ENCODE data around the gene GARIN1A.
"Not testable (repeated sequence)": the region's sequence is repeated elsewhere in the genome, so short reads cannot be mapped to it uniquely, and the experiment has no call there.

Gene GARIN1A

GRCh38 chr7:128673571-128673970 is 1.5 kb downstream of the GARIN1A start:
- POLR2A ChIA-PET, result no interaction called here
- DNase-seq (ENCODE audit: extremely low spot score), result no peak
- TF ChIP-seq FOXM1 (IDR thresholded peaks at IDR 0.05; ENCODE audit: borderline replicate concordance) (no peak), FOXA1 (IDR thresholded peaks at IDR 0.05) (no peak), SUZ12 (IDR thresholded peaks at IDR 0.05) (no peak), L3MBTL2 (conservative IDR thresholded peaks at IDR 0.05) (no peak), LEF1 (IDR thresholded peaks at IDR 0.05; ENCODE audit: borderline replicate concordance) (no peak), CTBP1 (IDR thresholded peaks at IDR 0.05; ENCODE audit: borderline replicate concordance) (no peak), BHLHE40 (IDR thresholded peaks at IDR 0.05; ENCODE audit: borderline replicate concordance) (no peak), NFRKB (IDR thresholded peaks at IDR 0.05) (no peak), ELF4 (IDR thresholded peaks at IDR 0.05) (no peak), TARDBP (IDR thresholded peaks at IDR 0.05) (no peak), HDGF (IDR thresholded peaks at IDR 0.05; ENCODE audit: borderline replicate concordance) (no peak), SP1 (IDR thresholded peaks at IDR 0.05) (no peak)
- TF ChIP-seq, protein P1, sequence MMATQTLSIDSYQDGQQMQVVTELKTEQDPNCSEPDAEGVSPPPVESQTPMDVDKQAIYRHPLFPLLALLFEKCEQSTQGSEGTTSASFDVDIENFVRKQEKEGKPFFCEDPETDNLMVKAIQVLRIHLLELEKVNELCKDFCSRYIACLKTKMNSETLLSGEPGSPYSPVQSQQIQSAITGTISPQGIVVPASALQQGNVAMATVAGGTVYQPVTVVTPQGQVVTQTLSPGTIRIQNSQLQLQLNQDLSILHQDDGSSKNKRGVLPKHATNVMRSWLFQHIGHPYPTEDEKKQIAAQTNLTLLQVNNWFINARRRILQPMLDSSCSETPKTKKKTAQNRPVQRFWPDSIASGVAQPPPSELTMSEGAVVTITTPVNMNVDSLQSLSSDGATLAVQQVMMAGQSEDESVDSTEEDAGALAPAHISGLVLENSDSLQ (IDR thresholded peaks at IDR 0.05), result no peak
- CTCF ChIA-PET, result interaction anchor here (1.4 kb wide), 1 partner anchor 9 kb away, joined by 3 read pairs; no protein-coding TSS in a partner anchor

DNA sequence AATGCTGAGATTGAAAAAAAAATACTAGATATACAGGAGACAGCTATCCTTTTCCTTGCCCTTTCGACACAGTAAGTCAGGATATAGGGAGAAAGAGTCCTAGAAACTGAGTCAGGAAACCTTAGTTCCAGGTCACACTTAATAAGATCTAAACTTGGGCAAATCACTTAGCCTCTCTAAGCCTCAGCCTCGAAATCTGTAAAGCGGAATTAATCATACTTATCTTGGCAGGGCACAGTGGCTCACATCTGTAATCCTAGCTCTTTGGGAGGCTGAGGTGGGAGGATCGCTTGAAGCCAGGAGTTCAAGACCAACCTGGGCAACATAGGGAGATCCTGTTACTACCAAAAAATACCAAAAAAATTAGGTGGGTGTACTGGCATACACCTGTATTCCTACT is 4.6 kb downstream of the GARIN1A start:
- ChIA-PET POLR2A (no interaction called here), CTCF (no interaction called here)
- no peak for TF ChIP-seq FOXA1 (IDR thresholded peaks at IDR 0.05)
- TF ChIP-seq NFRKB (IDR thresholded peaks at IDR 0.05), result no peak
- TF ChIP-seq TARDBP (IDR thresholded peaks at IDR 0.05), result no peak
- no peak for TF ChIP-seq ARNT (IDR thresholded peaks at IDR 0.05)
- TF ChIP-seq HDGF (IDR thresholded peaks at IDR 0.05; ENCODE audit: borderline replicate concordance), result no peak
- TF ChIP-seq L3MBTL2 (conservative IDR thresholded peaks at IDR 0.05), result no peak
- TF ChIP-seq FOXM1 (IDR thresholded peaks at IDR 0.05; ENCODE audit: borderline replicate concordance), result no peak
- no peak for TF ChIP-seq ZNF384 (IDR thresholded peaks at IDR 0.05)
- TF ChIP-seq FOXK2 (IDR thresholded peaks at IDR 0.05), result no peak
- TF ChIP-seq ELF4 (IDR thresholded peaks at IDR 0.05), result no peak
- no peak for TF ChIP-seq LEF1 (IDR thresholded peaks at IDR 0.05; ENCODE audit: borderline replicate concordance)
- no peak for TF ChIP-seq BHLHE40 (IDR thresholded peaks at IDR 0.05; ENCODE audit: borderline replicate concordance)
- TF ChIP-seq CTBP1 (IDR thresholded peaks at IDR 0.05; ENCODE audit: borderline replicate concordance), result no peak
- no peak for TF ChIP-seq SP1 (IDR thresholded peaks at IDR 0.05)
- no peak for DNase-seq (ENCODE audit: extremely low spot score)

GRCh38 chr7:128679920-128680319 is 7.8 kb downstream of the GARIN1A start:
- no peak for DNase-seq (ENCODE audit: extremely low spot score)
- TF ChIP-seq ELF4 (IDR thresholded peaks at IDR 0.05) (no peak), ARNT (IDR thresholded peaks at IDR 0.05) (no peak), HDGF (IDR thresholded peaks at IDR 0.05; ENCODE audit: borderline replicate concordance) (no peak), BHLHE40 (IDR thresholded peaks at IDR 0.05; ENCODE audit: borderline replicate concordance) (no peak), FOXA1 (IDR thresholded peaks at IDR 0.05) (no peak), TARDBP (IDR thresholded peaks at IDR 0.05) (no peak), NFRKB (IDR thresholded peaks at IDR 0.05) (no peak), SUZ12 (IDR thresholded peaks at IDR 0.05) (no peak), FOXK2 (IDR thresholded peaks at IDR 0.05) (no peak), LEF1 (IDR thresholded peaks at IDR 0.05; ENCODE audit: borderline replicate concordance) (no peak), SP1 (IDR thresholded peaks at IDR 0.05) (no peak), CTBP1 (IDR thresholded peaks at IDR 0.05; ENCODE audit: borderline replicate concordance) (no peak), FOXM1 (IDR thresholded peaks at IDR 0.05; ENCODE audit: borderline replicate concordance) (no peak), L3MBTL2 (conservative IDR thresholded peaks at IDR 0.05) (no peak)
- TF ChIP-seq, protein P1 (IDR thresholded peaks at IDR 0.05), result no peak
- POLR2A ChIA-PET, result no interaction called here
- CTCF ChIA-PET, result no interaction called here

GRCh38 chr7:128681794-128682537 is 9.9 kb downstream of the GARIN1A start:
- TF ChIP-seq FOXM1 (IDR thresholded peaks at IDR 0.05; ENCODE audit: borderline replicate concordance) (no peak), HDGF (IDR thresholded peaks at IDR 0.05; ENCODE audit: borderline replicate concordance) (no peak), L3MBTL2 (conservative IDR thresholded peaks at IDR 0.05) (no peak), TARDBP (IDR thresholded peaks at IDR 0.05) (no peak), LEF1 (IDR thresholded peaks at IDR 0.05; ENCODE audit: borderline replicate concordance) (no peak)
- no peak for DNase-seq (ENCODE audit: extremely low spot score)
- CTCF ChIA-PET, result interaction anchor here (1.2 kb wide), 1 partner anchor 8 kb away, joined by 3 read pairs; no protein-coding TSS in a partner anchor
- POLR2A ChIA-PET, result no interaction called here

- CTCF ChIA-PET, result not testable (repeated sequence)
Measured at GRCh38 chr7:128683270-128683669, 11.2 kb downstream of the GARIN1A start.

GRCh38 chr7:128683738-128684137 is 11.6 kb downstream of the GARIN1A start:
- POLR2A ChIA-PET; DNase-seq (ENCODE audit: extremely low spot score); CTCF ChIA-PET: not testable (repeated sequence)

More at GRCh38 chr7:128683270-128683669, 11.2 kb downstream of the GARIN1A start:
- DNase-seq (ENCODE audit: extremely low spot score); POLR2A ChIA-PET: not testable (repeated sequence)

GRCh38 chr7:128687131-128687530 is 15.0 kb downstream of the GARIN1A start:
- CTCF ChIA-PET, result no interaction called here
- TF ChIP-seq ELF4 (IDR thresholded peaks at IDR 0.05) (no peak), TARDBP (IDR thresholded peaks at IDR 0.05) (no peak), CTBP1 (IDR thresholded peaks at IDR 0.05; ENCODE audit: borderline replicate concordance) (no peak), SUZ12 (IDR thresholded peaks at IDR 0.05) (no peak), ZNF384 (IDR thresholded peaks at IDR 0.05) (no peak), NFRKB (IDR thresholded peaks at IDR 0.05) (no peak), HDGF (IDR thresholded peaks at IDR 0.05; ENCODE audit: borderline replicate concordance) (no peak), ARNT (IDR thresholded peaks at IDR 0.05) (no peak), SP1 (IDR thresholded peaks at IDR 0.05) (no peak), BHLHE40 (IDR thresholded peaks at IDR 0.05; ENCODE audit: borderline replicate concordance) (no peak), FOXA1 (IDR thresholded peaks at IDR 0.05) (no peak), FOXK2 (IDR thresholded peaks at IDR 0.05) (no peak), LEF1 (IDR thresholded peaks at IDR 0.05; ENCODE audit: borderline replicate concordance) (no peak), FOXM1 (IDR thresholded peaks at IDR 0.05; ENCODE audit: borderline replicate concordance) (no peak)
- POLR2A ChIA-PET, result no interaction called here
- DNase-seq (ENCODE audit: extremely low spot score), result no peak
